Cardiac fibroblast (primary cell): ENCODE data around the gene STARD3.

Source experiments
- DNase-seq, 2 donors: peaks; one replicate each; pipeline versions ENCODE4 v3.0.0 to v3.0.0-alpha.2; 2010; ENCODE audit warnings: low read depth in 2 of 2
- H3K4me3 ChIP-seq, 2 donors: replicated peaks in 1 of 2; 1 replicate in 1 of 2; 2 replicates in 1 of 2; pipeline ENCODE4 v1.5.1; 2011; ENCODE audit warnings: low read depth in 2 of 2, low read length in 2 of 2, mild to moderate bottlenecking in 2 of 2, moderate library complexity in 1 of 2
- TF ChIP-seq, protein P1 (sequence below): IDR thresholded peaks from one replicate; pipeline ENCODE4 v1.5.1; 2011; ENCODE audit warnings: low read depth, mild to moderate bottlenecking, low read length, inconsistent platforms

STARD3 gene

DNA sequence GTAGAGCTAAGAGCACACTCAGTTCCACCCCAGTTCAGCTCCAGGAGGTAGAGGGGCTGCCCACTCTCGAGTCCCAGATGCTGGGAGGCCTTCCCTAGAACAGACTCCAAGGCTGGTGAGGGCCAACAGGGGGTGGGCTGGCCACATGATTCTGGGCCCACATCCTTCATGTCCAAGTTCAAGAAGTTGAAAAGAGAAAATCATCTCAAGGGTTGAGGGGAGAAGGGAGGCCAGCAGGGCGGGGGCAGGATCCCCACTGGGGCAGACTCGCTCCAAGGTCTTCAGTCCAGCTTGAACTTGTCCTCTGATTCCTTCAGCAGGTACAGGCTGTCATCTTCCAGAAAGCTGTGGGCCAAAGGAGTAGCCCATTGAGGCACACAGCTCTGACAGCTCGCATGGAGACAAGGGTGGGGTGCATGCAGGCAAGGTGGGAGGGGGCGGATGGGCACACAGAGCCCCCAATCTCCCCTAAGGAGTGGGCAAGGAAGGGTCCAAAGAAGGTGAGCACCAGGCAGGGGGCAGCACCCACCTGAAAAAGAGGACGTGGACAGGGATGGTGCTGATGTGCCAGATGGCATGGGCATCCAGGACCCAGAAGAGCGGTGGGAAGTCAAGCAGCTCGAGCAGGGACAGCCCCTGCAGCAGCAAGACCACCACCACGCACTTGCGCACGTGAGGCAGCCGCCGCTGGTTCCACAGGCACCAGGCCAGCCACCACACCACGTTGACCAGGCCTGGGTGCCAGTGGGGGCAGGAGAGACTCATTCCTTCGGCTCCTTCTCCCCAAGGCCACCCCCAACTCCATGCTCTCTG, 35.8 kb downstream of the STARD3 start:
- TF ChIP-seq, protein P1, sequence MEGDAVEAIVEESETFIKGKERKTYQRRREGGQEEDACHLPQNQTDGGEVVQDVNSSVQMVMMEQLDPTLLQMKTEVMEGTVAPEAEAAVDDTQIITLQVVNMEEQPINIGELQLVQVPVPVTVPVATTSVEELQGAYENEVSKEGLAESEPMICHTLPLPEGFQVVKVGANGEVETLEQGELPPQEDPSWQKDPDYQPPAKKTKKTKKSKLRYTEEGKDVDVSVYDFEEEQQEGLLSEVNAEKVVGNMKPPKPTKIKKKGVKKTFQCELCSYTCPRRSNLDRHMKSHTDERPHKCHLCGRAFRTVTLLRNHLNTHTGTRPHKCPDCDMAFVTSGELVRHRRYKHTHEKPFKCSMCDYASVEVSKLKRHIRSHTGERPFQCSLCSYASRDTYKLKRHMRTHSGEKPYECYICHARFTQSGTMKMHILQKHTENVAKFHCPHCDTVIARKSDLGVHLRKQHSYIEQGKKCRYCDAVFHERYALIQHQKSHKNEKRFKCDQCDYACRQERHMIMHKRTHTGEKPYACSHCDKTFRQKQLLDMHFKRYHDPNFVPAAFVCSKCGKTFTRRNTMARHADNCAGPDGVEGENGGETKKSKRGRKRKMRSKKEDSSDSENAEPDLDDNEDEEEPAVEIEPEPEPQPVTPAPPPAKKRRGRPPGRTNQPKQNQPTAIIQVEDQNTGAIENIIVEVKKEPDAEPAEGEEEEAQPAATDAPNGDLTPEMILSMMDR = no peak
- no peak overlapping the region for H3K4me3 ChIP-seq
- no peak for DNase-seq

DNA sequence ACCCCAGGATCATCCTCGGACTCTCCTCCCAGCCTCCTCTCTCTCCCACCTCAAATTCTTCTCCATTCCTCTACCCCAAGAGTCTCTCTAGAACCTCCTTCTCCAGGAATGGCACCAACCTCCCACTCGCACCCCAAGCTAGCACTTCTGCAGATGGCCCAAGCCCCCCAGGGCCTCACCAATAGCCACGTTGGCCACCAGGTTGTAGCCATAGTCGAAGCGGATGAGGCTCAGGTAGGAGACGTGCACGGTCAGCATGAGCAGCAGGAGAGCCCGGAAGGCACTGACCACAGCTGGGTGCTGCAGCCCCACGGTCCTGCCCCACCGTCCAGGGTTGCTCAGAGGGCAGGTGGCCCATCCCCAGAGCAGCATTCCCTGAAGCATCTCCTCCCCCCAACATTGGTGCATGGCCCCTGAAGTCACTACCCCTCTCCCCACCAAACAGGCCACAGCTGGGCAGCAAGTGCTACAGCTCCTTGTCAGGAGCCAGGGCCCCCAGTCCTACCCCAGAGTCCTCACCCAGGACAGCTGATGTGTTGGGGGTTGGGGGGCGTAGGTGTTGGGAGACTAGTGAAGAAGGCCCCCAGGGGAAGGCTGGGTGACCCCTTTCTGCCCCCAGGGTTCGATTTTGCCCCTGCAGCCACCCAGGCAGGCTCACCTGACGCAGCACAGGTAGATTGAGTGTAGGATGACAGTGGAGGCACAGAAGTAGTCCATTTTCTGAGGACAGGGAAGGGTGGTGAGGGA, 36.6 kb downstream of the STARD3 start:
- no peak overlapping the region for H3K4me3 ChIP-seq
- no peak for DNase-seq
- TF ChIP-seq, protein P1 = no peak

DNA sequence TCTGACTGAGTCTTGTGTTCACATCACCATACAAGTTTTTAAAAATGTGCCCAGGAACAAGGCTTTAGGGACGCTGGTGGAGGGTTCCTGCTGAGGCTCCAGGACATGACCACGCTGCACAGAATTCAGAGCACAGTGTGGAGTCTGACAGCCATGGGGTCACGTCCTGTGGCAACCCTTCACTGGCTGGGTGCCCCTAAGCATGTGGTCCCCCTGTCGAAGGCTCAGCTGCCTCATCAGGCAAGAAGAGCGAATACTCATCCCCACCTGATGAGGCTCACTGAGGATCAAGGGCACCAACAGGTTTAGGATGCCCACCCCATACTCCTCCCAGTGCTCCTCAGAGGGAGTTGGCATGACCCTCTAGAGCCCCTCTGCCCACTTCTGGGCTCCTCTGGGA, 37.2 kb downstream of the STARD3 start:
- DNase-seq = no peak
- TF ChIP-seq, protein P1 = no peak
- no peak overlapping the region for H3K4me3 ChIP-seq

DNA sequence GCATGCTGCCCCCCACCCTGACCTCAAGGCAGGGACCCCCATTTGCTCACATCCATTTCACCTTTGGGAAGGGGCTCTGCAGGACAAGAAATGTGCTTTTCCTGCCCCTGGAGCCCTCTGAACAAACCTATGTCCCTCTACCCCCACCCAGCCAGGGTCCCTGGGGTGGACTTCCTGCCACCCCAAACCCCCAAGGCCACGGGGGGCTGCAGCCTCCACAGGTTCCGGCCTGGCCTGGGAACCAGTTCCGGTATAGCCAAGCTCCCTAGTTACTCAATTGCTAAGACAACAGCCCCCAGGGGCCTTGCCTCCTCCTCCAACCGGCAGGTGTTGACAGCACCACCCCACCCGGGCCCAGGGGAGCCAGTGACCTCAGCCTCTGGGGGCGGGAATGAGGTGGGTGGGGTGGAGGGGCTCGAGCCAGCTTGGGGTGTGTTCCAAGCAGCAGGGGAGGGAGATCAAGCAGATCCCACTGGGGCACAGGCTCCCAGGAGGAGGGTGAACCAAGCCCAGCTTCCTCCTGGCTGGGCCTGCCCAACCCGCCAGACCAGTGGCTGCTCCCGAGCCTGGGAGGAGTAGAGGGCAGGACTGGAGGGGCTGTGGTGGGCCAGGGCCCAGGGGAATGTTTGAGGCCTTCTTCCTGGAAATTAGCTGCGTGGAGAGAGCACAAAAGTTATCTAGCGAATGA, 37.9 kb downstream of the STARD3 start:
- no peak overlapping the region for H3K4me3 ChIP-seq
- TF ChIP-seq, protein P1 = no peak
- DNase-seq = peak; percentile 24 to 71

DNA sequence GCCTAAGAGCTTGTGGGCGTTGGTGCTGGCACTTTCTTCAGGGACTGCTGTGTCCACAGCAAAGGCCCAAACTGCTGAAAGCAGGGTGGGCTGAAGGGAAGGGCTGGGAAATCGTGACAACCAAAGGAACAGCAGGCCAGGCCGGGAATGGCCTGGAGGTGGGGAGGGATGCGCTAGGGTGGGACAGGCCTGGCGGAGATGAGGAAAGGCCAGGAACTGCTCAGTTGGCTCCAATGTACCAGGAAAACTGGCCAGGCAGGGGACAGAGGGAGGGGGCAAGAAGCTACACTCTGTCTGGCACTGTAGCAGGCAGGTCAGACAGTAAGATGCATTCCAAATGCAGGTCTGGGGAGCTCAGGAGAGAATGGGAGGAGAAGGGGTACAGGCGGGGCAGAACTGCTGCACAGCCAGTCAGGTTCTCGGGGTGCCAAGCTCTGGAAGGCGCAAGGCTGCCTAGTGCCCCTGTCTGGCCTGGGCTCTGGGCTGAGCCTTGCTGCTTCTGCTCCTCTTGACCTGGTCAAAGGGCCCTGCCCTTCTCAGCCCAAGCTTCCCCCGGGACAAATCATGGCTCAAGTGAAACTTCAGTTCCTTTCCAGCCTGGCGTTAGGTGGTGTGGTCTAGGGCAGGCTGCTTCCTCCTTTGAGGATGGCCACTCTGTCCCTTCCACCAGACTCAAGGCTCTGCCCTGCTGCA, 38.6 kb downstream of the STARD3 start:
- TF ChIP-seq, protein P1 = no peak
- no peak for DNase-seq
- no peak overlapping the region for H3K4me3 ChIP-seq

DNA sequence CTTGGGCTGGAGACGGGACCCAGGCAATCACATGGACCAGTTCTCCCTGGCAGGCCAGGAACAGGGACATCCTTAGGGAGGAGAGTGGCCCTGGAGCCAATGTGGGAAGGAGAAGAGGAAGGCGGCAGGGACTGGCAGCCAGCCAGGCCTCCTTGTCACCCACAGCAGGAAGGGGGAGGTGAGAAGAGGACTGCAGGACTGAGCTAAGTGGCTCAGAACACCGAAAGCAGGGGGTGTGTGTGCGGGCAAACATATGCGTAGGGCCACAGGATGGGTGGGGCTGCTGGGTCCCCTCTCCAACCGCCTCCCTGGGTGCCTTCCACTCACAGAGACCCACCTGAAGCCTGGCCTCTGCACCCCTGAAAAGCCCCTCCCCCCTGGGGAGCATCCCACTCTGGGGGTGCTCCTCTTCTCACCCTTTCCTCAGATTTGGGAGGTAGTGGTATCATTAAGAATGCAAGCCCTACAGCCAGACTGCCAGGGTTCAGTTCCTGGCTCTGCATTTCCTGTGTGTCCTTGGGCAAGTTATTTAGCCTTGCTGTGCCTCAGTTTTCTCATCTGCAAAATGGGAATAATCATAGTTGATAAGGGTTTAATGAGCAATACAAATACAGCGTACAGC, 39.4 kb downstream of the STARD3 start:
- H3K4me3 ChIP-seq = no peak overlapping the region
- TF ChIP-seq, protein P1 = no peak
- DNase-seq = peak in 1 of 2 donors; percentile 32
